Stimulated activated effector memory CD8-positive, alpha-beta T cell treated with anti-CD3 and anti-CD28 coated beads, Interleukin-12 subunit alpha, Interleukin-12 subunit beta, amount 100 ng/mL, for 72 hours (primary cell): ENCODE data around the gene STK17A.

ENCODE experiments used
- ATAC-seq: fragments of 150-1000 bp; cut with Tn5 transposase; 2 replicates; pipeline ENCODE4 v1.10.0; 2021
- DNase-seq, 2 donors: peaks; one replicate each; pipeline ENCODE4 v3.0.0; 2021 to 2022; ENCODE audit warnings: low spot score in 2 of 2
- H3K27ac Mint-ChIP-seq: one replicate; pipeline ENCODE4 v1.8.0; 2022; ENCODE audit warnings: mild to moderate bottlenecking, mixed read lengths
- H3K36me3 Mint-ChIP-seq: one replicate; pipeline ENCODE4 v1.8.0; 2022; ENCODE audit warnings: mild to moderate bottlenecking, mixed read lengths
- H3K4me1 Mint-ChIP-seq: one replicate; pipeline ENCODE4 v1.8.0; 2022; ENCODE audit warnings: mixed read lengths
- H3K4me3 Mint-ChIP-seq: one replicate; pipeline ENCODE4 v1.8.0; 2022; ENCODE audit warnings: mild to moderate bottlenecking, mixed read lengths
- H3K9me3 Mint-ChIP-seq: one replicate; pipeline ENCODE4 v1.8.0; 2022; ENCODE audit warnings: mixed read lengths

The STK17A gene

DNA sequence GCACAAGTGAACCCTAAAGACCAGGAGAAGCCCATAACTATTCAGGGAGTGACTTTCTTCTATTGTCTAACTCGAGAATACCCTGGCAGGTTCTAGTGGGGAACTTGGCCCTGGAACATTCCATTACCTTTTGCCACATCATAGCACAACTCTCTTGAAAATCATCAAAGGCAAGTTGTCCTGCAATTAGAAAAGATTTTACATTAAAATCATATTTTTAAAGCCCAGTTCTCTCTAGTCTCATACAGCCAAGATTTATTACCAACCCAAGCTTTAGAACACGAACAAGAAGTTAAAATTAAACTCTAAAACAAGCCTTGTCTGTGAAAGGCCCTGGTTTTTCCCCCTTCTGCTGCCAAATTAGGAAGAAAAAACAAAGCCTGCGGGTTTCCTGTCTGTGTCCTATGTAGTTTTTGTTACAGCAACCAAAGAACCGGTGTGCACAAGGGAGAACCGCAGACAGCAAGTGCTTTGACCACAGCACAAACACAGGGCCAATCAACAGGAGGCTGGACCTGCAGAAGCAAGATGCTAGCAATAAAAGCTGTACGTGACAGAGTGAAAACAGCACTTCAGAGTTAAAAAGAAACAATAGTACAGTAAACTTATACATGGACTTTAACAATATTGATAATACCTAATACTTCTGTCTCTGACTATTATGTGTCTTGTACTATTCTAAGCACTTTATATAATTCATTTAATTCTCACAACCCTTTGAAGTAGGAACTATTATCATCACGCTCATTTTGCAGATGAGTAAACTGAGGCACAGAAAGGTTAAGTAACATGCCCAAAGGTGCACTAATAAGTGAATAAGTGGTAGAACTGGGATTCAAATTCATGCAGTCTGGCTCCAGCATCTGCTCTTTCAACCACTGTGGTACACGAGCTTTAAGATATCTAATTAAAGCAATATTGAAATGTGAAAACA is 65.8 kb downstream of the STK17A start:
- no peaks in the 10 kb centered on the region for H3K9me3 Mint-ChIP-seq
- H3K4me3 Mint-ChIP-seq = peak overlapping the region; percentile 57
- DNase-seq (peak in 1 of 2 donors; percentile 85), ATAC-seq (peak; percentile 58)
- H3K27ac Mint-ChIP-seq = peak overlapping the region; percentile 75
- peaks cover 41% of the 10 kb centered on the region for H3K36me3 Mint-ChIP-seq
- peaks cover 88% of the 10 kb centered on the region for H3K4me1 Mint-ChIP-seq

DNA sequence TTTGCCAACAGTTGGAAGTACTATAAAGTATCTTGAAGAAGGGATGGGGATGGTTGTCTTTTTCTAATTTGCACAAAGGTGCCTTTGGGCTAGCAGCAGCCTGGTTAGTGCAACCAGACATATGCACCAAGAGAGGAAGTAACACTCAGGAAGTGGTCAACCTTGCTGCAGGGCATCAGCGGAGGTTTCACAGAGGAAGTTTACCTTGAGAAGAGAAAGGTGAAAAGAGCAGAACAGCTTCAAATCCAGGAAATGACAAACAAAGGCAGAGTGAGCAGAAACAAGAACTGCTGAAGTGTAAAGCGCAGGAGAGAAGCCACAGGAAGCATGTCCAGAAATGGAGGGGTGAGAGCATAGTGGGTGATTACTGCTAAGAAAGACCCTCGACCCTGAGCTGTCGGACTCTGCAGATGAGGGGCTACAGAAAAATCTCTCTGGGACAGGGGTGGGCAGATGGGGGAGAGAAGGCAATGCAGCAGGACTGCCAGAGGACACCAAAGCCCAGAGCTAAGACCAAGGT is 66.9 kb downstream of the STK17A start:
- ATAC-seq = peak; percentile 74
- Mint-ChIP-seq H3K4me3 (peak overlapping the region; percentile 57), H3K4me1 (peaks cover 88% of the 10 kb centered on the region), H3K9me3 (no peaks in the 10 kb centered on the region), H3K36me3 (peaks cover 37% of the 10 kb centered on the region), H3K27ac (peak overlapping the region; percentile 24)
- DNase-seq = peak; percentile 33 to 82

DNA sequence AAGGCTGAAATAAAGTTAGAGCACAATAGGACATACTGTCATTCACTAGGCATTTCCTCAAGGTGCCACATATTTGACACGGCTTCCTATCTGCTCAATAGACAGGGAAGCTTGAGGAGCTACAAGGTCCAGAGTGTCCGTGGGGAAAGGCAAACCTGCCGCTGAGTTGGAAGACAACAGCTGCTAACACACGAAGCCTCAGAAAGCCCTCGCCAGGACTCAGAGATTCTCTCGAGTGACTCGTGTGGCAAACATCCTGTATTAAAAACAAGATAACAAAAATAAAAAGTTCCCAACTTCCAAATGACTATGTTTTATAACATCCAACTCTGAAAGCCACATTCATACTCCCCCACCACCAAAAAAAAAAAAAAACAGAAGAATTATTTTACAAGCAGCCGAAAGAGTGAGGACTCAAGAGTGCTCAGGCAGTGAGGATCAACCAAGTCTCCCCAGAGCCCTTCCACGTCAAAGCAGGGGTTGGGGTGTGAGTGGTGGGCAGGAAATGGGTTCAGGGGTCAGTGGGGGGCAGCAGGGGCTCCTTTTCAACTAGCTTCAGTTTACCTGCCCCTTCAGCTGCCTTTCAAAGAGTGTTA is 67.6 kb downstream of the STK17A start:
- DNase-seq (no peak), ATAC-seq (no peak)
- peak overlapping the region; percentile 57 for H3K4me3 Mint-ChIP-seq
- peaks cover 30% of the 10 kb centered on the region for H3K36me3 Mint-ChIP-seq
- peak overlapping the region; percentile 24 for H3K27ac Mint-ChIP-seq
- no peaks in the 10 kb centered on the region for H3K9me3 Mint-ChIP-seq
- H3K4me1 Mint-ChIP-seq = peaks cover 82% of the 10 kb centered on the region

DNA sequence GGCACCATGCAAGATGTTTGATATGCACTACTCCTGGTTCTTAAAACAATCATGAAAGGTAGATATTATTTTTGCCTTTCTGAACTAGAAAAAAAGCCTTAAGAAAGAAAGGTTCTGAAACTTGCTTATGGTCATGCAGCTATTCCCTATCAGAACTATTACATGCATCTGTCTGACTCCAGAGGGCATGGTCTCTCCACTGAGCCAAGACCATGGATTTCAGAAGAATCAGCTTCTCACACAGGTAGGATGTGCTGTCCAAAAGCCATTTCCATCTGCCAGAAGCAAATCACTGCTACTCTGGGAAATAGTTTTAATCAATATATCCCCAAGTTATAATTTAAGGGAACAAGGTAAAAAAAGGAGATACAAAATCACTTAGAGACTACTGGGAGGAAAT is 69.5 kb downstream of the STK17A start:
- Mint-ChIP-seq H3K9me3 (no peaks in the 10 kb centered on the region), H3K4me3 (peak overlapping the region; percentile 57), H3K27ac (peak overlapping the region; percentile 24), H3K36me3 (peaks cover 19% of the 10 kb centered on the region), H3K4me1 (peaks cover 74% of the 10 kb centered on the region)
- ATAC-seq = no peak
- DNase-seq = no peak

DNA sequence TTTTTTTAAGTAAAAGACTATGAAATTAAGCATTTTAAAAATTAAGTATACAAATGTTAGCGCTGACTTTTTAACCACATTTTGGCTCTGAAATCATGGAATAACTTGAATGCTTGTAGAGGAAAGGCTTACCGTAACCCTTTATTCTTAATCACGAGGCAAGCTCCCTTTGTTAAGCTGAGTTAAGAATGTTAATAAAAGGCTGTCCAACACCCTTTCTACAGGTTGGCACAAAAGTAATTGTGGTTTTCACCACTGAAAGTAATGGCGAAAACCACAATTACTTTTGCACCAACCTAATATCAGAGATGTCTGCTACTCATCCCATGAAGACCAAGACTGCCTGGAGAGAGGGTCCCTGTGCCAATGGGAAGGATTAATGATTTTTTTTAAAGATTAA is 70.6 kb downstream of the STK17A start:
- ATAC-seq (no peak), DNase-seq (no peak)
- no peak overlapping the region for H3K4me3 Mint-ChIP-seq
- peaks cover 69% of the 10 kb centered on the region for H3K4me1 Mint-ChIP-seq
- peaks cover 16% of the 10 kb centered on the region for H3K36me3 Mint-ChIP-seq
- no peaks in the 10 kb centered on the region for H3K9me3 Mint-ChIP-seq
- H3K27ac Mint-ChIP-seq = peak overlapping the region; percentile 14

DNA sequence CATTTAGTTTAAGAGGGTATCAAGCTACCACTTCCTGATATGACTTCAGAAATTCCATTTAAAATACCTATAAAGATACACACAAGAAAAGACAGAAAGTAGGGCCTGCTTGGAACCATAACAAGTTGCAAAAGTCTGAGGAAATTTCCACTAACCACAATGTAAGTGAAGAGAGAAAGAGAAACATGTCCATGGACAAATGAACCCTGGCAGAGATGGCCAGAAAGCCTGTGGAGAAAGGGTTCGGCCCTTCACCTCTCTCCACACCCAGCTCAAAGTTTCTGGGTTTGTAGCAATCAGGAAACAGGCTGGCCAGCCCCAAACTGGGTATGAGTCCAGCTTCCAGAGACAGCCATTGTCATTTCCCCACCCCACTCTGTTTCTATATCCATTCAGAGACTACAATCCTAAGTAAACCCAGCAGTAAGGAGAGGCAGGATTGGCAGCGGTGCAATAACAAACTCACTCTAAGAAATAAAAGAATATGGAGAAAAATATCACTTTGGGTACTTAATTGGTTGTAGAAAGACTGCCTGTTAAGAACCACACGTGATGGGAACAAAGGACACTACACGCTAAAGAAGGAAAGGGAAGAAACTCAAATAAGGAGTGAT is 71.1 kb downstream of the STK17A start:
- Mint-ChIP-seq H3K4me1 (peaks cover 69% of the 10 kb centered on the region), H3K27ac (peak overlapping the region; percentile 14), H3K9me3 (no peaks in the 10 kb centered on the region), H3K4me3 (no peak overlapping the region), H3K36me3 (peaks cover 19% of the 10 kb centered on the region)
- ATAC-seq (no peak), DNase-seq (no peak)

DNA sequence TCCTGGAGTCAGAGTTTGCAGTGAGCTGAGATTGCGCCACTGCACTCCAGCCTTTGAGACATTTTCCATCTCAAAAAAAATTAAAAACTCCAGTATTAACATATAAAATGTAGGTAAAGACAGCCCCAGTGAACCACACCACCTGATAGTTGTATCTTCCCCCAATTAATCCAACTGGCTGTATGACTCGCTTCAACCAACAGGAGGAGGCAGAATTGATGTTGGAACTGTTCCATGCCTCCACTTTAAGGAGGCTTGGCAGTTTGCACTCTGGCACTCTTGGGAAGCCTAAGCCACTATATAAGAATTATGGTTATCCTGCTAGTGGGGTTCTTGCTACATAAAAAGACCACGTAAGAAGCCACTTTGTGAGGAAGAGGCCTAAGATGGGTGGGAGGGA is 72.7 kb downstream of the STK17A start:
- ATAC-seq (no peak), DNase-seq (no peak)
- Mint-ChIP-seq H3K27ac (no peak overlapping the region), H3K4me3 (no peak overlapping the region), H3K9me3 (no peaks in the 10 kb centered on the region), H3K36me3 (peaks cover 19% of the 10 kb centered on the region), H3K4me1 (peaks cover 69% of the 10 kb centered on the region)

DNA sequence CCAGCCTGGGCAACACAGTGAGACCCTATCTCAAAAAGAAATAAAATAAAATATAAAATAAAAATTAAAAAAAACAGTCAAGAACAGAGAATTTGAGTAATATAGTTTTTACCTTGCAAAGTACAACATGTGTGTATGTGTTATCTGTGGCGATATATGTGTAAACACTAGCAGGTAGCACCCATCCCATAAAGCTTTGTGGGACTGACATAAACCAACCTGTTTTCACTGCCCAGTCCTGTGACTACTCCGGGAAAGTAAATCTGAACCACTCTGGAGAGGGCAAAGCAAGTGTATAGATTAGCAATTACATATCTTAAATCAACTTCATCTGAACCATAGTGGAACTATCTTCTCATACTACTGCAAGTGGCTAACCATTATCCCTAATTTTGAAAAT is 74.1 kb downstream of the STK17A start:
- no peak for DNase-seq
- ATAC-seq = no peak
- no peaks in the 10 kb centered on the region for H3K9me3 Mint-ChIP-seq
- no peak overlapping the region for H3K4me3 Mint-ChIP-seq
- peaks cover 60% of the 10 kb centered on the region for H3K4me1 Mint-ChIP-seq
- H3K36me3 Mint-ChIP-seq = peaks cover 19% of the 10 kb centered on the region
- H3K27ac Mint-ChIP-seq = peak overlapping the region; percentile 40

DNA sequence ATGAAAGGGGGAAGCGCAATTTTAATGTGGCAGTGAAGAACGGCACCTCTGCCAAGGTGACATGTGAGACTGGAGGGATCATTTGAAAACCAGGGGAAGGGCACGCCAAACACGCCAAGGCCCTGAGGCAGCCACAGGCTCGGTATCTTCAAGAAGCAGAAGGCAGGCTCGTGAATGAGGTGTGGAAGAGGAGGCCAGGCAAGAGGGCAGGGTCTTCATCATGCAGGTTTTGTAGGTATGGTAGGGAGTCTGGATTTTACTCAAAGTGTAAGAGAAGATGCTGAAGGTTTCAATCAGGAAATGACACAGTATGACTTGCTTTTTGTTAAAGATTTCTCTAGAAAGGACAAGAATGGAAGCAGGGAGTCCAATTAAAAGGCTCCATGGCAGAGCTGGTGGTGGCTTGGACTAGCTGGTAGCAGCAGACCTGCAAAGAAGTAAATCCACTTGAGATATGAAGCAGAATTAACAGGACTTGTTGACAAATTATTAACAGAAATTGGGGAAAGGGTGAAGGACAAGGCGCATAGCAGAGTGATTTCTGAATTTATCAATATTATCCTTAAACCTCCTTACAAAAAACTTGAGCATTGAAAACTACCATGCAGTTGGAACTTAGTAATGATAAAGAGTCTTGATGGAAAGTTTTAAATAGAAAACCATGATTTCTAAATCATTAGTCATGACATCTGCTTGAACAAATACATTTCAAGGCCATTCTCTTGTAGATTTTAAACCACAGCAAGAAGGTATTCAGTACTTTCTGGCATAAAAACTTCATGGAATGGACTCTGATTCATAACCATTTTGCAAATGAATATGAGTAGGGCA is 76.0 kb downstream of the STK17A start:
- Mint-ChIP-seq H3K9me3 (no peaks in the 10 kb centered on the region), H3K4me1 (peaks cover 54% of the 10 kb centered on the region), H3K27ac (peak overlapping the region; percentile 84), H3K4me3 (peak overlapping the region; percentile 49), H3K36me3 (peaks cover 25% of the 10 kb centered on the region)
- ATAC-seq (peak; percentile 100), DNase-seq (peak in 1 of 2 donors; percentile 69)

DNA sequence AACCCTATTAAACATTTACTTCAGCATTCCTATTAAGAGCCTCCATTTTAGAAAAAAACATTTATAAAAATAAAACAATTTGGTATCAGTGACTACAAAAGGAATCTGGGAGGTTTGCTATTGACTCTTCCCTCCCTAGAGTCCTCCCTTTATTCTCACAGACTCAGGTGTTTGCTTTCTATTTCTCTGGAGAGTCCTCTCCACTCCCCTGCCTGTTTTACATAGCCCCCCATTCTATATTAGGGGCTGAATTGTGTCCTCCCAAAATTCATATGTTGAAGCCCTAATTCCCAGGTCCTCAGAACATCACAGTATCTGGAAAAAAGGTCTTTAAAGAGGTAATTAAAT is 76.6 kb downstream of the STK17A start:
- Mint-ChIP-seq H3K36me3 (peaks cover 21% of the 10 kb centered on the region), H3K9me3 (no peaks in the 10 kb centered on the region), H3K4me3 (peak overlapping the region; percentile 1), H3K4me1 (peaks cover 48% of the 10 kb centered on the region), H3K27ac (peak overlapping the region; percentile 84)
- DNase-seq (no peak), ATAC-seq (no peak)

DNA sequence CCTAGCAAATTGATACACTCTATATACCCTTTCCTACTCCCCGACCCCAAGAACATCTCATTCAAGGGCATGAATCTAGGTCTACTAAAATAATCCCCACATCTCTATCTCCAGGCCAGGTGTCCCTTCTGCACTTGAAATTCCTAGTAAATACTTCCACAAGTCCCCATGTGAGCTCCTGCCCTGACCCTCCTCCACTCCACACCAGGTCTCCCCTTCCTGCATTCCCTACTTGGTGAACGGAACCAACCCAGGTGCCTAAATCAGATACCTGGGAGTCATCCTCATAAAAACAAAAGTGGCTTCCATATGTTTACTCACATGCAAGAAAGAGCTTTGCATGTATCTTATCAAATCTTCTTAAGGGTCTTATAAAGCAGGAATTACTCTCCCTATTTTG is 77.2 kb downstream of the STK17A start:
- Mint-ChIP-seq H3K27ac (peak overlapping the region; percentile 84), H3K36me3 (peaks cover 19% of the 10 kb centered on the region), H3K4me1 (peaks cover 50% of the 10 kb centered on the region), H3K4me3 (peak overlapping the region; percentile 1), H3K9me3 (no peaks in the 10 kb centered on the region)
- ATAC-seq = no peak
- no peak for DNase-seq

DNA sequence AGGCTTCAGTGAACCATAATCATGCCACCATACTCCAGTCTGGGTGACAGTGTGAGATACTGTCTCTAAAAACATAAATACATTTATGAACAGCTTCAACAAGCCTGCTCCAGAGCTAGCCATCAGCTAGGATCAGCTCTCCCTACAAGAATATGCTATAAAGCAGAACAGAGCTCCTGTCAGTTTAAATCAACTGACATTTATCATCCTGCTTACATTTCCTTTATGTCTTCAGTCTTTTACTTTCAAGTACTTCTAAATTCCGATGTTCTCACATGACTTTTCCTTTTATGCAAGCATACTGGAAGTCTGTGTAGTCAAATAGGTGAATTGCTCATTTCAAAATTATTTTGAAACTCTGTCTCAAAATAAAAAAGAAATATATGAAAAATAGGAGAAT is 81.8 kb downstream of the STK17A start:
- DNase-seq (no peak), ATAC-seq (no peak)
- Mint-ChIP-seq H3K4me1 (peaks cover 47% of the 10 kb centered on the region), H3K4me3 (no peak overlapping the region), H3K36me3 (peaks cover 7% of the 10 kb centered on the region), H3K9me3 (no peaks in the 10 kb centered on the region), H3K27ac (no peak overlapping the region)

DNA sequence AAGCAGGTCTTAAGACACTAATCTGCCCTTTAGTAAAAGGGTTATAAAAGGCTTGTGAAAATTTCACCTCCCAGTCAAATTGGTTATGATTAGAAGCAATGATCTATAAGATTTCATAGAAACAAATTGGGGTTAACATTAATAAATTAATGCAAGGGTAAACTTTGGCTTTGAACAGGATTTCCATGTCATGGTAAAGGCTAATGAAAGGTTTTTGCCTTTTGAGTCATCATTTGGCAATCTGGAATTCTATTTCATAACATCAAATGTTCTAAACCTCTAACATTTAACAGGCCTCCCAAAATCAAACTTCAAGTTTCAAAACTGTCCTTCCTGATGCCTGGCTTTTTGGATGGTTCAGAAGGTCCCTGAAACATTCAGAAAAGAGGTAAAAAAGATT is 84.0 kb downstream of the STK17A start:
- no peak for ATAC-seq
- H3K4me1 Mint-ChIP-seq = peaks cover 49% of the 10 kb centered on the region
- H3K4me3 Mint-ChIP-seq = no peak overlapping the region
- H3K36me3 Mint-ChIP-seq = peaks cover 7% of the 10 kb centered on the region
- DNase-seq = no peak
- no peak overlapping the region for H3K27ac Mint-ChIP-seq
- H3K9me3 Mint-ChIP-seq = no peaks in the 10 kb centered on the region

DNA sequence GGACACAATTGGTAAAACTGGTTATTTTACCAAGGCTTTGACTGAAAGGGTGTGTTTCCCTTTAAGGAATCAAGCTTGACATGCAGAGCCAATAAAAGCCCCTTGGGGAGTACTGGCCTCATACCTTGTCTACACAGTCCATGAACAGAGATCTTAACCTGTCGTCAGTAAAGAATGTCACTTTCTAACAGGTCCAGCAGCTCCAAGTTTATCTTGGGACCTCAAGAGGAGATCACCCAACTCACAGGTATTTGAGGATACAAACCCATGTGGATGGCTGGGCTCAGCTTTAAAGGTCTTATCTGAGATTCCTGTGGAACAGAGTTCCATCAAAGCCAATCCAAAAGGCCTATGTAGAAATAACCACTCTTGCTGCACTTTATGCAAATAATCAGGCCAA is 85.1 kb downstream of the STK17A start:
- Mint-ChIP-seq H3K4me3 (no peak overlapping the region), H3K9me3 (no peaks in the 10 kb centered on the region), H3K27ac (no peak overlapping the region), H3K4me1 (peaks cover 54% of the 10 kb centered on the region), H3K36me3 (peaks cover 7% of the 10 kb centered on the region)
- ATAC-seq (no peak), DNase-seq (no peak)
